Astrocyte (in vitro differentiated cells and primary cell): ENCODE data around the gene CCNK.

Experiments
- EZH2 ChIP-seq: IDR thresholded peaks from 2 replicates; pipeline ENCODE4 v1.6.1; 2012; ENCODE audit warnings: mild to moderate bottlenecking, low read length, inconsistent platforms; ENCODE audit not compliant: insufficient read depth
- TF ChIP-seq, protein P1 (sequence below): IDR thresholded peaks from 2 replicates; pipeline ENCODE4 v1.5.1; 2011; ENCODE audit warnings: low read depth, mild to moderate bottlenecking, inconsistent platforms, low read length, moderate library complexity; ENCODE audit not compliant: insufficient read depth

DNA sequence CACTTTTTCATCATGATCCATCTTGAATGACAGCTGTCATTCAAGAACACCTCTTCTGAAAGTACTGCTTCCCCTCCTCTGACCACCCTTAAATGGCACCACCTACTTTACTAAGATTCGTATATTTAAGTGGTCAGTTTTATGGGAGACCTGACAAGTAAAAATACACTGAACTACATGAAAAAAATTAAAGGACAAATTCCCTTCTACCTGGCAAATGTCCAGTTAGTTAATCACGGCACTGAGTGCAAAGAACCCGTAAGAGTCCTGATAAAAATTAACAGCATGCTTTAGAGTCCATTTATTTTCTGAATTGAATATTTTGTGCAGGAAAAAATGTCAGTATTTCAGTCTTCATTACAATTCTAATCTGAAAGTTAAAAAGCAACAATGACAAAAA, 49.2 kb upstream of the CCNK start:
- TF ChIP-seq, protein P1, sequence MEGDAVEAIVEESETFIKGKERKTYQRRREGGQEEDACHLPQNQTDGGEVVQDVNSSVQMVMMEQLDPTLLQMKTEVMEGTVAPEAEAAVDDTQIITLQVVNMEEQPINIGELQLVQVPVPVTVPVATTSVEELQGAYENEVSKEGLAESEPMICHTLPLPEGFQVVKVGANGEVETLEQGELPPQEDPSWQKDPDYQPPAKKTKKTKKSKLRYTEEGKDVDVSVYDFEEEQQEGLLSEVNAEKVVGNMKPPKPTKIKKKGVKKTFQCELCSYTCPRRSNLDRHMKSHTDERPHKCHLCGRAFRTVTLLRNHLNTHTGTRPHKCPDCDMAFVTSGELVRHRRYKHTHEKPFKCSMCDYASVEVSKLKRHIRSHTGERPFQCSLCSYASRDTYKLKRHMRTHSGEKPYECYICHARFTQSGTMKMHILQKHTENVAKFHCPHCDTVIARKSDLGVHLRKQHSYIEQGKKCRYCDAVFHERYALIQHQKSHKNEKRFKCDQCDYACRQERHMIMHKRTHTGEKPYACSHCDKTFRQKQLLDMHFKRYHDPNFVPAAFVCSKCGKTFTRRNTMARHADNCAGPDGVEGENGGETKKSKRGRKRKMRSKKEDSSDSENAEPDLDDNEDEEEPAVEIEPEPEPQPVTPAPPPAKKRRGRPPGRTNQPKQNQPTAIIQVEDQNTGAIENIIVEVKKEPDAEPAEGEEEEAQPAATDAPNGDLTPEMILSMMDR, result no peak
- no peak for TF ChIP-seq EZH2
